DOHH2 (cell line): ENCODE data around the gene RNF150.

Experiments used
- CTCF ChIP-seq: fragments of 200-600 bp; sonication (generic); IDR thresholded peaks from one replicate; pipeline ENCODE4 v1.5.1; 2014; ENCODE audit warnings: antibody characterized with exemption, mild to moderate bottlenecking, low read depth, low read length; ENCODE audit not compliant: poor library complexity, severe bottlenecking
- EZH2phosphoT487 ChIP-seq: fragments of 200-600 bp; sonication (generic); IDR thresholded peaks from 2 replicates; pipeline ENCODE4 v1.6.1; 2017; ENCODE audit warnings: borderline replicate concordance, mild to moderate bottlenecking, antibody characterized with exemption, low read length, moderate library complexity, mixed read lengths

GRCh38 chr4:141132072-141132708 lies 1.1 kb downstream of the RNF150 start:
- TF ChIP-seq CTCF (no peak), EZH2phosphoT487 (no peak)
